Stimulated activated CD4-positive, alpha-beta T cell treated with anti-CD3 and anti-CD28 coated beads, Interleukin-2, amount 100 ng/mL, for 4 hours (primary cell): ENCODE data around the gene IGBP1.
"Not testable (repeated sequence)": the region's sequence is repeated elsewhere in the genome, so short reads cannot be mapped to it uniquely, and the experiment has no call there.

Experiments
- DNase-seq: peaks from one replicate; pipeline ENCODE4 v3.0.0-alpha.2; 2020; ENCODE audit warnings: low read depth

The IGBP1 gene

DNA sequence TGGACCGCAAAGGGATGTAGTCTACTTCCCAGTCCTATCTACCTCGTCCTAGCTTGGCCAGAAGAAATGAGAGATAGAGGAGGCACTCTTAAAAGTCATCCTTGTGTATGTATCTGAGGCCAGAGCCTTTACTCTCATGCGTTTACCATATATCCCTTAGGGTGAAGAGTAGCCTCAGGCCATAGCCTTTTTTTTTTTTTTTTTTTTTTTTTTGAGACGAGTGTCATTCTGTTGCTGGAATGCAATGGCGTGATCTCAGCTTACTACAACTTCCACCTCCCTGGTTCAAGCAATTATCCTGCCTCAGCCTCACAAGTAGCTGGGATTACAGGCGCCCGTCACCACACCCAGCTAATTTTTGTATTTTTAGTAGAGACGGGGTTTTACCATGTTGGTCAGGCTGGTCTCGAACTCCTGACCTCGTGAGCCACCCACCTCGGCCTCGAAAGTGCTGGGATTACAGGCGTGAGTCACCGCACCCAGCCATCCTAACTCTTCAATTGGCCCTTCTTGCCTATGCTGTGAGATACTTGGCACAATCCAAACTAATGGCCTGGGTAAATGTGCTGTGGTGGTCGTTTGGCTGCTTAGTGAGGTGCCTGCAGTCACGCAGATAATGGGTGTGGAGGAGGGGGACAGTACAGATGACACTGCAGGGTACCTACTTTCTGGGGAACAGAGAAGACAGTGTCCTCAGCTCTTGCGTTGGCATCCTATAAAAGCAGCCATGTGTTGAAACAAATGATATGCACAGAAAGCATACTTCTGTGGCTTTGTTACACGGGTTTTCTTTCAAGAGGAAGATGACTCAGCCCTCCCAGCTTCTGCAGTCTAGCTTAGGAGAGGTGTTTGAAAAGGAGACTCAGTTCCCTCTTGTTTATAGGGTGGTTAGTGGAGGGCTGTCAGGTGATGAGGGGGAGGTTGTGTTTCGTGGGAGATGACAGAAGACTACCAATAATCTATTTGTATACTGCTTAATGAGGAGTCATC is 33.6 kb downstream of the IGBP1 start:
- DNase-seq: no peak

DNA sequence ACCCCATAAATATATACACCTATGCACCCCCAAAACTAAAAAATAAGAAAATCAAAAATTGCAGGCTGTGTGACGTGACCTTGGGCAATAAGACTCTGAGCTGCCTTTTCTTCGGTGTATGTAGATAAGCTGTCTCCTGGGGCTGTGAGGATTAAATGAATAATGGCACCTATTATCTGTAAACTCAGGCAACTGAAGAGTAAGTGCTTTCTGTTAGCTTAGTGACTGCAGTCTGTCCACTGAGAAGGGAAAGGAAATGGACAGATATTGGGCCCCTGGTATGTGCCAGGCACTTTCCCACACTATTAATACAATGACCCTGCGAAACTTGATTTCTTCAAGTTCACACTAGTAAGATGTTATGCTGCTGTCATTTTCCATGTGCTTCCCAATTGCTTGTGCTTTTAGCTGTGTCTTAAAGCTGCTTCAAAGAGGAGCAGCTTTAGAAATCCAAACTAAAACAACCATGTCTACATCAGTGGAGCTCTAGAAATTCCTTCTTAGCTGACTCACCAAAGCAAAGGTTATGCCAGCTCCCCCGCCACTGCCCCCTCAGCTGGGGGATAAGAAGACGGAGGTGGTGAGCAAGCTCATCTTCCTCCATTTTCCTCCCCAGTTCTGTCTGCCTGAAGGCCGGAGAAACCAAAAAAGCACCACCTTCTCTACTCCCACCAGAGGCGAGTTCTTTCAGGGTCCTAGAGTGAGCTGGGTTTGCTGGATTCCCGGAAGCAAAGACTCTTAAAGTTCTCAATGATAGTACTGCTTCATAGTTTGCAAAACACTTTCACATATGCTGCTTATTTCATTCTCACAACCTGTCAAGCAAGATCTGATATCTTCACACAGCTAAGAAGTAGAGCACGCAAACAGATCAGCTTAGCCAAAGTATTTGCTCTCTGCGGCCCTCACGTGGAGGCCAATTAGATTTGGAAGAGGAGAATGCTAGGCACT is 35.3 kb downstream of the IGBP1 start:
- no peak for DNase-seq

DNA sequence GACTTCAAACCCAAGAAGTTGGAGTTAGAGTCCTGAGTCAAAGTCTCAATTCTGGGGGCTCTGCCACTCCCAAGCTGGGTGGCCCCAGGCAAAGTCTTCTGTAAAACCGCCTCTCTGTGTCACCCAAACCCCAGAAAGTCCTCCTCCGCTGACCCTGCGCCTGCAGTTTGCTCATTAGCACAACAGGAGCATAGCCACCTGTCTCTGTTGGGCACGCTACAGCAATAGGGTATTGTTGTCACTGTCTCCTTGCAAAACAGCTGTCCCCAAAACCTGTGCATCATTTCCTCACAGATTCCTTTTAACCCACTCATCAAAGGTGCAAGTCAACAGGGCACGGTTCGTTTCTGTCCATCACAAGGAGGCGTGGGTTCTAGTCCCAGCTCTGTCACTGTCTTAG is 36.0 kb downstream of the IGBP1 start:
- DNase-seq: no peak

DNA sequence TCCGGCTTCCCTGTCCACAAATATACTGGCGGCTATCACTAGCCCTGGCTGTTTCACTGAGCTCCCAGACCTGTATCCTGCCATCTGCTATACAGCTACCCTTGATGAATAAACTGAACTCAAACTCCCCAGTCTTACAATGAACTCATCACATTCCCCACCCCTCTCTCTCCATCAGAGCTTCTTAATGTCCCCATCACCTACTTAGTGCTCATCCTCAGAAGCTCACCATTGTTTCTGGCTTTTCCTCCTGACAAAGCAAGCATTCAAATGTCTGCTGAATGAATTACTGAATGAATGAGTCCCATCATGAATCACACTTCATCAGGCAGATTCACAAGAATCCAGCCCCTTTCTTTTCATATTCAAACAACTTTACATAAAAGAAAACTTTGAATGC is 38.4 kb downstream of the IGBP1 start:
- DNase-seq: no peak

DNA sequence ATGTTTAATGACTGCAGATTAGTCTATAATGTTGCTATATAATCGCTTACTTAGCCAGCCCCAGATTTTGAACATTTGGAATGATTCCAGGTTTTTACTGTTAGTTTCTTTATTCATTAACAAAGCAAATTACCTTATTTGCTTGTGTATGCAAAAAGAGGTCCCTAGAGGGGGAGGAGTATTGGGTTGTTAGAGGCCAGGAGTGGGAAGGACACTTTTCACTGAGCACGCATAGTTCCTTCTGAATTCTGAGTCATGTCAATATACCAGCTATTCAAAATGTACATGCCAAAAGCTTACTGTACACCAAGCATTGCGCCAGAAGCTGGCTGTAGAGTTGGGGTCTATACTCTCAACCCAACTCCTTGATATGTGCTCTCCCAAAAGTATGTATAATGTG is 39.0 kb downstream of the IGBP1 start:
- DNase-seq: no peak

DNA sequence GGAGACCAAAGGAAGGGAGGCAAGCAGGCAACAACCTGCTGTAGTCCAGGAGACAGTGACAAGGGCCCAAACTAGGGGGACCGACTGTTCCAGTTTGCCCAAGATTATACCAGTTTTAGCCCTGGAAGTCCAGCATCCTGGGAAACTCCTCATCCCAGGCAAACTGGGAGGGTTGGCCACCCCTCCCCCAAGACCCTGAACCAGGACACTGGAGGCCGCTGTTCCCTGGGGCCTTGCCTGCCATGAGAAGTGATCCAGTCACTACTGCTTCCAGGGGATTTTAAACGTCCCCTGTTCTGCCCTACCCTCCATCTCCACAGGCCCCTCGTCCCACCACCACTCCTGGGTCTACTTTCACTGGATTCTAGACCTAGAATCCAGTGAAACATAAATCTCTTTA is 39.7 kb downstream of the IGBP1 start:
- no peak for DNase-seq

DNA sequence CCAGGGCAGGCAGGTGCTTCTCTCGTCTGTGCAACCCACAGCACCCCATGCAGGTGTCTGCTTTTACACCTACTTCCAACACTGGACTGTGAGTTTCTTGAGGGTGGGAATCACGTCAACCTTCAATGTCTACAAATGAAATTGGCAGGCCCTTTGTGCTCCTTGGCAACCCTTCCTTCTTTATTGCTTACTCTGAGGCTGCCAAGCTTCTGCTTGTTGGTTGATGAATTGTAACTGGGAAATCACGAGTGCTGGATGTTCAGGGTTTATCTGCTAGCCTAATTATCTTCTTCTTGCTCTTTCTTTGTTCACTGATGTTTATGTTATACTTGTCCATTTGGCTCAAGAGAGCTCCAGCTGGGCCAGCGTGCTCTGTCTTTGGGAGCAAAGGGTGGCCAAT is 41.5 kb downstream of the IGBP1 start:
- no peak for DNase-seq

DNA sequence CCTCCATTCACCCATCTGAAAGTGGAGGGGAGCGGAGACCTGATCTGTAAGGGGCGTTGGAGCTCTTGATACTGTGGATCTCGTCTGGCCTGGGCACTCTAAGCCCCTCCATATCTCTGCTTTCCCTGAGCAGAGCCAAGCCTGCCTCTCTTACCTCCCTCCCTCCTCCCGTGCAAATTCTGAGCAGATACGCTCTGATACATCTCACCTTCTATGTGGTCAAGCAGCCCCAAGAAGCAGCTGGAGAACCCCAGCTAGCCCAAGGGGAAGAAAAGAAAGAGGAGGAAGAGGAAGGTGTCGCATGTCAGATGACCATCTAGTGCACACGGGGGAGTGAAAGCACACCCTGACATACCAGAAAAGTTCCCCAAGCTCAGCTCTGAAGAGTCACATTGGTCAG is 42.1 kb downstream of the IGBP1 start:
- no peak for DNase-seq

DNA sequence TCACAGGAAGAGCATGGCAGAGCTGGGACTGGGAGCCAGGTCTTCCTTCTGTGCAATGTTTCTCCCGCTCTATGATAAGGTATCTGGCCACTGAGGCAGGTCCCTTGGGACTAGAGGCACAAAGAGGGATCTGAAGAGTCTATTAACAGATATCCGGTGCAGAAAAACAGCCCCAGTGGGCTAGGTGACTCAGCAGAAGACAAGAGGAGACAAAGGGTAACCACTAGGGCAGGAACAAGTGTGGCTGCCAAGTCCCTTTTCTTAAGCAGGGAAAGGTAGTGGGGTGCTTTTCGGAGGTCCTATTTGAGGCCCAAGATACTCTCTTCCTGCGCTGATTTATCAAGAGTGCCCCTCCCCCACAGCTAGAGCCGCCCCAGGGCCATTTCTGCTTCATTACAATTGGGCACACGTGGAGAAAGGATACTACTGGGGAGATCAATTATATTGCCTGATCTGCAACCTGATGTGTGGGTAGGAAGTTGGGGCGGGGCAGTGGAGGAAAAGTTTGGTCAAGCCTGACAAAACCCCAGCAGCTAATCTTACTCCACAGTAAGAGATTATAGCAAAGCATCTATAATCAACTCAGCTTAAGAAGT is 43.8 kb downstream of the IGBP1 start, which contains the start of gene DGAT2L6:
Gene DGAT2L6 (plus strand): TSS at position 546 of the 596 bp plus-strand sequence. CDS start 100 bp downstream, outside the sequence.
- no peak for DNase-seq

DNA sequence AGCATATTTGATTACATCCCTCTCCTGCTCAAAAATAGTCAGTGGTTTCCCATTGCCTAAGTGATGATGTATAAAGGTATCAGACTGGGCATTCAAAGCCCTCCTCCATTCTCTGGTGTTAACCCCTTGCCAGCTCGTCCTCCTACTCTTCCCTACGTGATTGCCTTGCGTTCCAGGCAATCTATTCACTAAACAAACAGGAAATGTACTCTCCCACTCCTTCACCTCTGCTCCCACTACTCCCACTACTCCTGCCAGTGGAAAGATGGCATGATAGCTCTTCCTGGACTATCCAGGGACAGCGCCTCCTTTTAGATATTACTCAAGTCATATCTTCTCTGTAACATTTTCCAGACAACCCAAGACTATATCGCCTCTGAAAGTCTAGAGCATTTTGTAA is 49.8 kb downstream of the IGBP1 start:
- no peak for DNase-seq

DNA sequence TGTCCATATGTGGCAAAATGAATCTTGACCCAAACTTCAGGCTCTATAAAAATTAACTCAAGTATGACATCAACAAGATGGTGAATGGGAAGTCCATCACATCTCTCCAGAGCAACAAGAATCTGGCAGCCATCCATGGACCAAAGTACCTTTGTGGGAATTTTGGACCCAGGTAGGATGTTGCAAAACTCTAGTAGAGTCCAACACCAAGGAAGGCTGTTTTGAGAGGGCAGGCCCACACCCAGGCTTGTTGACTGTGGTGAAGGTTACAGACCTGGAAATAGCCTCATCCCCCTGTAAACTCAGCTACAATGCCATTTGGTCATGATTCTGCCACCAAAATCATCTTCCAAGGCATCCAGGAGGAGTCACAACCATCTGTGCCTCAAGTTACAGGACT is 57.0 kb downstream of the IGBP1 start:
- no peak for DNase-seq

DNA sequence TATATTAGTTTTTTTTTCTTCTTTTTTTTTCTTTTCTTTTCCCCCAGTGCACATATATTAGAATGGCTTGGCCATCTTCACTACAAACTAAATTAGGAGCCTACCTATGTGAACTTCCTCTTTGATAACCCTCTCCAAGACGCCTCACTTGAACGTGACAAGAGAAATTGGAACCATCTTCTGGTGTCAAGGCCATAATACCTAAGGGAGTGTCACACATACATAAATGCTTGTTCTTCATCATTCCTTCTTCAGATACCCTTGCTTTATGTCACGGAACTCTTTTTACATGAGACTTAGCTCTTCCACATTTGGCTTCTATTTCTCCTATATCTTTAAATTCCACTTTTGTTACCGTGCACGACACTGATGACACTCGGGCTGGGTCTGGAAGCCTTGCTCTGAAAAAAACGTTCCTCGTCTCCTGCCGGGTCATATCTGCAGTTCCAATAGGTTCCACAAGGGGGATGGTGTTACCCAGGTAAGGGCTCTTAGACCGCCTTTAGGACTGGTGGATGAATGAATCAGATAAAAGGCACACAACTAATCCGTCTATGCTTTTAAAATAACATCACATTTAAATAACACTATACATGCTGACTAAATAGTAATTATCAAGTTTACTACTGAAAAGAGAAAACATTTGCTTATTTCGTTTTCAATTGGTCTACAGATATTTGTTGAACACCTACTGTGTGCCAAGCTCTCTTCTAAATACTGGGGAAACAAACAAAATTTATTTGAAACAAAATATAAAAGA is 63.9 kb downstream of the IGBP1 start:
- DNase-seq: peak; percentile 52

DNA sequence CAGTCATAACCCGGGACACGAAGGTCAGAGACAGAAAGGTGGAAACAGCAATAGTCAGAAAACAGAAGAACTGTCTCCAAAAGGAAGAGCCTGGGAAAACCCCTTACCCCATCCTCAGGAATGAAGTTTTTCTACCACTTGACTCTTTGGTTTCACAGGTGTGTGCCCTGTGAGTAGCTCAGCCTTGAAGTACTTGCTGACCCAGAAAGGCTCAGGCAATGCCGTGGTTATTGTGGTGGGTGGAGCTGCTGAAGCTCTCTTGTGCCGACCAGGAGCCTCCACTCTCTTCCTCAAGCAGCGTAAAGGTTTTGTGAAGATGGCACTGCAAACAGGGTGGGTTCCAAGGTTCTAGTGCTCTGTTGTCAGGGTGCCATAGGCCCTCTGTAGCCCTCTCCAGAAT is 68.5 kb downstream of the IGBP1 start:
- no peak for DNase-seq

DNA sequence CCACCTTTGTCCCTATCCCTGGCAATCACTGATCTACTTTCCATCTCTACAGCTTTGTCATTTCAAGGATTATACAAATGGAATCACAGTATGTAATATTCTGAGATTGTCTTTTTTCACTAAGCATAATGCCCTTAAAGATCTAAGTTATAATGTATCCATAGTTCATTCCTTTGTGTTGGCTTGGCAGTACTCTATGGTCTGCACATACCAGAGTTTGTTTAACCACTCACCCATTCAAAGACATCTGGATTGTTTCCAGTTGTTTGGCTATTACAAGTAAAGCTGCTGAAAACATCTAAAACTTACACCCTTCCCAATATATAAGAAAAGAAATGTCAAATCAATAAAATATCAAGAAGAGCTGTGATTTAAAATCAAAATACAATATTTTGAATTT is 75.2 kb downstream of the IGBP1 start:
- DNase-seq: no peak

DNA sequence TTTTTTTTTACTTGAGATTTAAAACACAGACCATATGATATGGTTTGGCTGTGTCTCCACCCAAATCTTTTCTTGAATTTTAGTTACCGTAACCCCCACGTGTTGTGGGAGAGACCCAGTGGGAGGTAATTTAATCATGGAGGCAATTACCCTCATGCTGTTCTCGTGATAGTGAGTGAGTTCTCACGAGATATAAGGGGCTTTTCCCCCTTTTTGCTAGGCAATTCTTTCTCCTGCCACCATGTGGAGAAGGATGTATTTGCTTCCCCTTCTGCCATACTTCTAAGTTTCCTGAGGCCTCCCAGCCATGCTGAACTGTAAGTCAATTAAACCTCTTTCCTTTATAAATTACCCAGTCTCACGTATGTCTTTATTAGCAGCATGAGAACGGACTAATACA is 76.3 kb downstream of the IGBP1 start:
- not testable (repeated sequence) for DNase-seq
